Effector memory CD4-positive, alpha-beta T cell (primary cell): ENCODE results near the gene RPL5.

Experiments used
- DNase-seq, 3 donors: peaks; one replicate each; pipeline ENCODE4 v3.0.0-alpha.2; 2020
- H3K27ac ChIP-seq: 2 replicates; pipeline ENCODE4 v1.7.0; 2013; ENCODE audit warnings: mild to moderate bottlenecking, low read length, moderate library complexity; ENCODE audit not compliant: insufficient read depth, poor library complexity, severe bottlenecking
- H3K27me3 ChIP-seq: replicated peaks from 2 replicates; pipeline ENCODE4 v1.7.0; 2013; ENCODE audit warnings: mild to moderate bottlenecking, low read length; ENCODE audit not compliant: insufficient read depth, control insufficient read depth, poor library complexity, severe bottlenecking
- H3K36me3 ChIP-seq: 2 replicates; pipeline ENCODE4 v1.7.0; 2013; ENCODE audit warnings: mild to moderate bottlenecking, low read length, moderate library complexity; ENCODE audit not compliant: control insufficient read depth, insufficient read depth
- H3K4me1 ChIP-seq: 2 replicates; pipeline ENCODE4 v1.7.0; 2013; ENCODE audit warnings: low read length, mild to moderate bottlenecking; ENCODE audit not compliant: control insufficient read depth, insufficient read depth, poor library complexity, severe bottlenecking
- H3K4me3 ChIP-seq: 2 replicates; pipeline ENCODE4 v1.7.0; 2013; ENCODE audit warnings: low read length, low read depth, mild to moderate bottlenecking; ENCODE audit not compliant: insufficient read depth, poor library complexity, severe bottlenecking
- H3K9me3 ChIP-seq: 2 replicates; pipeline ENCODE4 v1.7.0; 2013; ENCODE audit warnings: mild to moderate bottlenecking, low read length, moderate library complexity; ENCODE audit not compliant: control insufficient read depth

The RPL5 gene

DNA sequence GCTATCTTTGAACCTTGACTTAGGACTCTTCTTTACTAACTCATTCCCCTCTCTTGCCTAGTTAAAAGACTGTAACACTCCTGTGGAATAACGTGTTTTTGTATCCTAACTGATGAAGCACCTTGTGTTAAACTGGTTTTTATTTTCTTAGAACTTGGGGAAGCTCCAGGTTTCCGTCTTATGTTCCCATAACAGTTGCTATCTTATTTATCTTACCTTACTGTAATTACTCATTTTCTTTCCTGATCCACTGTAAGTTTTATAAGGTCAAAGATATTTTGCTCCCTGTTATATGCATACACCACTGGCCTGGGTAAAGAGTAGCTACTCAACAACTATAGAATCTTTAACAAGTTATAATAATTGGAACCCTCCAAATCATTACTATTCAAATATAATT is 43.1 kb downstream of the RPL5 start:
- DNase-seq: no peak

GRCh38 chr1:92876351-92876750 is 44.5 kb downstream of the RPL5 start:
- Histone ChIP-seq H3K27me3 (no peaks in the 10 kb centered on the region), H3K4me1 (peaks cover 8% of the 10 kb centered on the region), H3K4me3 (no peak overlapping the region), H3K27ac (no peak overlapping the region), H3K9me3 (no peaks in the 10 kb centered on the region), H3K36me3 (peaks cover 6% of the 10 kb centered on the region)
- DNase-seq: no peak

More for the DNA sequence above, 43.1 kb downstream of the RPL5 start:
- Histone ChIP-seq H3K9me3 (no peaks in the 10 kb centered on the region), H3K4me1 (peaks cover 8% of the 10 kb centered on the region), H3K27ac (no peak overlapping the region), H3K36me3 (peaks cover 6% of the 10 kb centered on the region), H3K4me3 (no peak overlapping the region), H3K27me3 (no peaks in the 10 kb centered on the region)

DNA sequence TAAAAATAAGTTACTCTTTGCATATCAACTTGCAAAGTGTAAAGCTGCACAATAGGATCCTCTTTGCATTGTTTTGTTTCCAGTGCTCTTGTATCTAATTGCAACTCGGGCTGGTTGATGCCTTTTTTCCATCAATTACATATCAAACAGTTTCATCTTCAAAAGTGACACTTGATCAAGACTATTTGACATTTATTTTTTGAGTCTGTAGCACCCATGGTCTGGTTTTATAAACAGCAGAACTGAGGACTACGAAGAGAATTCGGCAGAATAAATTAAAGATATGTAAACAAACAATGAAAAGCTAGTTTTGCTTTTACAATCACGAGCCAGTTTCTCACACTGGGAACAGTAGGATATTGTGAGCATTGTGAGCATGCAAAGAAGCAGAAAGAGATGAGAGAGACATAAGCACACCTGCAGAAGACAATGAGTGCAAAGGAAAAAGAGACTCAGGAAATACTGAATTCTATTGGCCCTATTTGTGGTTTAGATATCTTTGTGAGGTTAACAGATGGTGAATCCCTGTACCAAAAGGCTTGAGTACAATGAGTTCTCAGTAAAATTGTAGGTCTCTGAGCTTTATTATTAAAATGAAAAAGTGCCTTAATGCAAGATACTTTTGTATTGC is 45.4 kb downstream of the RPL5 start:
- peaks cover 8% of the 10 kb centered on the region for H3K4me1 ChIP-seq
- no peaks in the 10 kb centered on the region for H3K27me3 ChIP-seq
- H3K27ac ChIP-seq: no peak overlapping the region
- no peak overlapping the region for H3K4me3 ChIP-seq
- no peak for DNase-seq
- H3K9me3 ChIP-seq: no peaks in the 10 kb centered on the region
- peaks cover 6% of the 10 kb centered on the region for H3K36me3 ChIP-seq

GRCh38 chr1:92877792-92878191 is 46.0 kb downstream of the RPL5 start:
- no peaks in the 10 kb centered on the region for H3K9me3 ChIP-seq
- DNase-seq: no peak
- no peaks in the 10 kb centered on the region for H3K27me3 ChIP-seq
- H3K36me3 ChIP-seq: peaks cover 6% of the 10 kb centered on the region
- H3K4me3 ChIP-seq: no peak overlapping the region
- H3K27ac ChIP-seq: no peak overlapping the region
- H3K4me1 ChIP-seq: peaks cover 10% of the 10 kb centered on the region

- H3K27me3 ChIP-seq: no peaks in the 10 kb centered on the region
- peaks cover 4% of the 10 kb centered on the region for H3K36me3 ChIP-seq
- no peak overlapping the region for H3K27ac ChIP-seq
- no peak overlapping the region for H3K4me3 ChIP-seq
- DNase-seq: no peak
- peaks cover 22% of the 10 kb centered on the region for H3K4me1 ChIP-seq
- H3K9me3 ChIP-seq: no peaks in the 10 kb centered on the region
Measured at GRCh38 chr1:92879316-92879968, 47.6 kb downstream of the RPL5 start.

DNA sequence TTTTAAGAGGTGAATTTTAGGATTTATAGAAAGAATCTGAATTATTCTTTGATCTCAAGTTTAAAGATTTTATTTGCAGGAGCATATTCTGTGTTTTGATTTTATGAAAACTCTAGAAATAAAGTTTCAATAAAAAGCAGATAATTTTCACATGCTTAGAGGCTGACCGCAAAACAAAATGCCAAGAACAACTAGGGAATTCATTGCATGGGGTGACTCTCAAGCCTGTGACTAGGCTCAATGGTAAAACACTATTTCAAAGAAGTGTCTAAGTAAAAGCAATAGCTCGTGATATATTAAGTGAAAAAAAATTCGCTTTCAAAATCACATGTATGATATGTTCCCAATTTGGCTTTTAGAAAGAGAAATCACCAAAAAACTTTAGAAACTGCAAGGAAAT is 49.6 kb downstream of the RPL5 start:
- Histone ChIP-seq H3K27ac (no peak overlapping the region), H3K4me3 (no peak overlapping the region), H3K27me3 (no peaks in the 10 kb centered on the region), H3K9me3 (no peaks in the 10 kb centered on the region), H3K36me3 (no peaks in the 10 kb centered on the region), H3K4me1 (peaks cover 25% of the 10 kb centered on the region)
- DNase-seq: no peak

DNA sequence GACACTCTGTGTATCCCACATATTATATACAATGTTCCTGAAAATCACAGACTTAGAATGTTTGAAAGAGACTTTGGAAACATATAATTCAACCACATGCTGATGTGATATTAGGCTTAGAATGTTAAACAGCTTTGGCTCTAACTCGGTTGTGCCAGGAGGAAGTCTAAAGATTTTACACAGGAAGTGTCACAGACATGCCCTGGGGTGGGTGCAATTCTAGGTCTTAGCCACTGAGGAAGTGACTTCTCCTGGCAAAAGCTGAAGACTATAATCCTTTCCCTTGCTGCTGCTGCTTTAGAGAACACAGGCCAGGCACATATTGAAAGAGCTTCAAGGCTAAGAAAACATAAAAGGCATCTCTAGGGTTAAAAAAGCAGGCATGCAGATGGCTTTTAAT is 51.0 kb downstream of the RPL5 start:
- H3K36me3 ChIP-seq: no peaks in the 10 kb centered on the region
- DNase-seq: peak; percentile 1 to 13 (median 10)
- H3K9me3 ChIP-seq: no peaks in the 10 kb centered on the region
- H3K27me3 ChIP-seq: no peaks in the 10 kb centered on the region
- no peak overlapping the region for H3K4me3 ChIP-seq
- peaks cover 17% of the 10 kb centered on the region for H3K4me1 ChIP-seq
- H3K27ac ChIP-seq: peak overlapping the region; percentile 1

- DNase-seq: no peak
- peaks cover 17% of the 10 kb centered on the region for H3K4me1 ChIP-seq
- peak overlapping the region; percentile 1 for H3K27ac ChIP-seq
- no peaks in the 10 kb centered on the region for H3K27me3 ChIP-seq
- H3K4me3 ChIP-seq: no peak overlapping the region
- no peaks in the 10 kb centered on the region for H3K36me3 ChIP-seq
- H3K9me3 ChIP-seq: no peaks in the 10 kb centered on the region
Measured at GRCh38 chr1:92883297-92883696, 51.5 kb downstream of the RPL5 start.

- Histone ChIP-seq H3K4me3 (no peak overlapping the region), H3K27ac (no peak overlapping the region), H3K4me1 (peaks cover 17% of the 10 kb centered on the region), H3K36me3 (no peaks in the 10 kb centered on the region), H3K27me3 (no peaks in the 10 kb centered on the region), H3K9me3 (no peaks in the 10 kb centered on the region)
- no peak for DNase-seq
Measured at GRCh38 chr1:92884195-92884594, 52.4 kb downstream of the RPL5 start.

GRCh38 chr1:92886886-92887419 is 55.1 kb downstream of the RPL5 start:
- no peak overlapping the region for H3K27ac ChIP-seq
- H3K27me3 ChIP-seq: no peaks in the 10 kb centered on the region
- H3K4me3 ChIP-seq: no peak overlapping the region
- H3K36me3 ChIP-seq: no peaks in the 10 kb centered on the region
- H3K4me1 ChIP-seq: peaks cover 17% of the 10 kb centered on the region
- DNase-seq: no peak
- no peaks in the 10 kb centered on the region for H3K9me3 ChIP-seq
